Ovary (tissue), 3 donors: ENCODE results near the gene VWA1.
"Not testable (repeated sequence)": the region's sequence is repeated elsewhere in the genome, so short reads cannot be mapped to it uniquely, and the experiment has no call there.

Source experiments
- CTCF ChIP-seq, 3 donors: fragments of 450-650 bp in 2 of 3; fragments of 200-600 bp in 1 of 3; IDR thresholded peaks; one replicate each; pipeline versions ENCODE4 v1.5.1 to v1.8.0; 2016 to 2022; ENCODE audit warnings: antibody characterized with exemption in 3 of 3, mild to moderate bottlenecking in 1 of 3
- EP300 ChIP-seq: sonication (generic); formaldehyde crosslinking; IDR thresholded peaks from one replicate; pipeline ENCODE4 v1.6.1; 2017; ENCODE audit warnings: antibody characterized with exemption
- donor health status: DM: no; HTN: no; CAD: no.

- TF ChIP-seq CTCF (IDR thresholded peaks at IDR 0.05); EP300: not testable (repeated sequence)
Observed at GRCh38 chr1:1459711-1460110, 24.2 kb downstream of the VWA1 start.
